ENCODE measurements around the gene MBD2.
"Not testable (repeated sequence)": the region's sequence is repeated elsewhere in the genome, so short reads cannot be mapped to it uniquely, and the experiment has no call there.

Gene MBD2

DNA sequence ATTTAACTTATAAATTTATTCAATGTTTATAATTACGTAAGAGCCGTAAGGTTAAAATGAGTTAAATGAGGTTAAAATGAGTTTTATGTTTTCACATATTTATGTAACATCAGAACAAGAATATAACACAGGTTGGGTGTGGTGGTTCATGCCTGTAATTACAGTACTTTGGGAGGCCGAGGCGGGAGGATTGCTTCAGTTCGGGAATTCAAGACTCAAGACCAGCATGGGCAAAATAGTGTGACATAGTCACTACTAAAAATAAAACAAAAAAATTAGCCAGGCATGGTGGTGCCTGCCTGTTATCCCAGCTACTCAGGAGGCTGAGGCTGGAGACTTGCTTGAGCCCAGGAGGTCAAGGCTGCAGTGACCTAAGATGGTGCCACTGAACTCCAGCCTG is 9.3 kb upstream of the MBD2 start:
- no peak for DNase-seq

DNA sequence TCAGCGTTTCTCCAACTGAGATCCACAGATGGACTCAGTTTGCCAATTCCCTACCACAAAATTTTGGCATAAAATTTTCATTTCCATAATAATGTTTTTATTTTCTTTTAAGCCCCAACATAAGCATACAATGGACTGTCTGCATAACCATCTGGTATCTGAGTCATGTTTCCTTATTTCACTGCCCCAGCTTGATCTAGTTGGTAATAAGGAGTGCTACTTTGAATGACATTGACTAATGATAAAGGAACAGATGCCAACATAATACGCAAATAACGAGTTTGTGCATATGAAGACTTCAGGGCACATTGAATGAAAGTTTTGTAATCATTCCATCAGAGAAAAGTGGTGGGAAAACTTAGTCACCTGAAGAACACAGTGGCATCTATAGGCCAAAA is 8.8 kb upstream of the MBD2 start:
- DNase-seq, result no peak

DNA sequence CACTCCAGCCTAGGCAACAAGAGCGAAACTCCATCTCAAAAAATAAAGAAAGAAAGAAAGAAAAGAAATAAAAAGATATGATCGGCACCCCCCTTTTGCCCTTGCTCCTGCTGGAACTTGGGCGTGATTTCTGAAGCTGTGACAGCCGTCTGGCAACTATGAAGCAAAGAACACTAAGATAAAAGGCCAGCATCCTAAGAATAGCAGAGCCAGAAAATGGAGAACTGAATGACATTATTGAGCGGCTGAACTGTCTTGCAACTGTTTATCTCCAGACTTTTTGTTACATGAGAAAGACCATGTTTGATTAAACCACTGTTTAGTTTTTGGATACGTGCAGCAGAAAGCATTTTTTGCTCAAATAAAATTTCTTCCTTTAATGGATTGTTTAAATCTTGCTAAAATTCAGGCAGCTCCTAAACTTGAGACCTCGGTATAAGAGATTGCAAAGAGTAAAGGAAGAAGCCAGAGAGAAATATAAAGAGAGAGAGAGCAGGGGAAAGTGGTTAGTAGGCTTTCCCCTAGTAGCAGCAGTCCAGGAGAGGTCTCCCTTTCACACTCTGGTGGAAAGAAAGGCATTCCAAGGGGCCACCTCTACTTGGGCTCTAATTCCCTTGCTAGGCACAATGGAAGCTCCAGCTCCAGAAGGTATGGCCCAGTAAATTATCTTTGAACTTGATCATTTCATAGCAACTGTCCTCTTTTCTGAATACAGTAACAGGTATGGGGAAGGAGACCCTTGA is 8.2 kb upstream of the MBD2 start:
- DNase-seq, result no peak

DNA sequence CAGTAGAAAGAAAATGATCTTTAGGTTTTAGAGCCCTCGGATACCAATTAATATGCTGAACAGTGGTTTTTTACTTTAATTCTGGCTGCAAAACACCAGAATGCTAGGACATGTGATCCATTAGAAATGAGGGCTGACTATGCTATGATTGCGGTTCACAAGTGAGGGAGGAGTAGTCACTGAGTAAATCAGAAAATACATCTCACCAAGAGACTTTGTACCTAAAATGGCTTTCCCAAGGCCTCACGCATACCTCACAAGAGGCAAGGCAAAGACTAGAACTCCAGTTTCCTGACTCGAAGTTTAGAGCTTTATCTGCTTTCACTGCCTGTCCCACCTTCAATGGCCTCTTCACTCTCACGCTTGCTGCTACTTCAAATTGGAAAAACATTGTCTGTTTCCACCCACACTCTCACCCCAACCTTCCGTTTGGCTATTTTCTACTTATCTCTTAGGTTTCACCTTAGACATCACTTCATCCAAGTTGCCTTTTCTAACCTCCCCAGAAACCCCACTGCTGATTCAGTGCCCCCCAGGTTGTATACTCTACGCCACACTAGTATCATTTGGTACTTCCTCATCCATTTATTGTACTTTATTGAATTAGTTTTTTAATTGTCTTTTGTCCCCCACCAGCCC is 5.1 kb upstream of the MBD2 start:
- DNase-seq, result no peak

DNA sequence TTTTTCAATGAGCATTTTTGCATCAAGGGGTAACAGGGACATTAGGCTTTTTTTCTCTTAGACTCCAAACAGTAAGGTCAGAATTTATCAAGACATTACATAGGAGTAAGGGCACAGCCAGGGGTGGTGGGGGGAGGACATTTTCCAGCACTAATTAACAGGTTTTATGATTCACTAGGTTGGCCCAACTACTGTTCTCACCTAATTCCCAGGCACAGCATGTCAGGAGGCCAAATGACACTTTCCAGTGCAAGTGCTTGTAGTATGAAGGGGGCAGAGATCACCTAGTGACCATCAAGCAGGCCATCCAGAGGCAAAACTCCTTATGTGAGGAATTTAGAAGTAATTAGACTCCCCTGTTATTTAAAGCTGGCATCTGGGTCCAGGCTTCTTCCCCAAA is 3.9 kb upstream of the MBD2 start:
- DNase-seq, result no peak

DNA sequence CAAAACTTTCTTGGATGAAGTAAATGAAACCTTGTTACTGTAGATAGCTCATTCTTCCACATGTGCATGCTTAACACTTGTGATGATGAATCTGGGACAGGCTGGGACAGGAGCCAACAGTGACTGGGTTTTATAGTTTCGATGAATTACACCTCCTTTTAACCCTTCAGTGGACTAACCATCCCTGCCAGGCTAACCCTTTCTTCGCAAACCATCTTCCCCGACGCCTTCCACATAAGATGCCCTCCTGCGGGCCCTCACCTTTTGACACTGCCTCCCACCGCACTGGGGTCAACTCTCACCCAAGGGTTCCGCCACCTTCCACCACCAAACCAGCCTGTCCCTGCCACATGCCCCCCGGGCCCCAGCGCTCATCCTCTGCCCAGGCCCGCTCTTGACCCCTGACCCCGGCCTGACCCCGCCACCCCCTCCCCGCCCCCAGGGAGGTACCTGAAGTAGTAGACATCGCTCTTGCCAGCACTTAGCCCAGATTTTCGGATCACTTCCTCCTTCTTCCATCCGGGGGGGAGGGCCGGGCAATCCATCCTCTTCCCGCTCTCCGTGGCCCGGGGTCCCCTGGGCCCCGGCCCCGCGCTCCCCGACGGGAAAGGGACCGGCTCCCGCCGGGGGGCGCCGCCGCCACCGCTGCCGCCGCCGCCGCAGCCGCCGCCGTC is 764 bp downstream of the MBD2 start:
- DNase-seq, result peak; percentile 31

DNA sequence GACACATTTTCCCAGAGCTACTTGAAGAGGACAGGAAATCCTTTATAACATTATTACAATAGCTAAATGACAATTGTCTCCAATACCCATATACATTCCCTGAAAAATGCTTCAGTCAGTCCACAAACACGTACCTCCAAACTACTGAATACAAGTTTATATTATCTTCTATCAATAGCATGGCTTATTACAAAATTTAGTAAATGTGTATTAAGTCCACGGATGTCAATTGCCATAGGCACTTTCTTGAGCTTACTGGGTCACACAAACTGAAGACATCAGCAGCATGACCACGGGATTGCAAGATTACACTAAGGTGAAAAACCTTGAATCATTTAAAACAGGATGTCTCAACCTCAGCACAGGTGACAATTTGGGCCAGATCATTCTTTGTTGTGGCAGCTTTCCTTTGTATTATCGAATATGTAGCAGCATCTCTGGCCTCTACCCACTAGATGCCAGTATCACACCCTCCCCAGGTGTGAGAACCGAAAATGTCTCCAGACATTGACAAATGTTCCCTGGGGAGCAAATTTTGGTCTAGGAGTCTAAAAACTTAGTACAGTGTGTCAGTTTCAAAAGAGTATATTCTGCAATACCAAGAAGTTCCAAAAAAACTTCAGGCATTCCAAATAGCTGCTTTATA is 1.4 kb downstream of the MBD2 start:
- DNase-seq, result peak; percentile 23

DNA sequence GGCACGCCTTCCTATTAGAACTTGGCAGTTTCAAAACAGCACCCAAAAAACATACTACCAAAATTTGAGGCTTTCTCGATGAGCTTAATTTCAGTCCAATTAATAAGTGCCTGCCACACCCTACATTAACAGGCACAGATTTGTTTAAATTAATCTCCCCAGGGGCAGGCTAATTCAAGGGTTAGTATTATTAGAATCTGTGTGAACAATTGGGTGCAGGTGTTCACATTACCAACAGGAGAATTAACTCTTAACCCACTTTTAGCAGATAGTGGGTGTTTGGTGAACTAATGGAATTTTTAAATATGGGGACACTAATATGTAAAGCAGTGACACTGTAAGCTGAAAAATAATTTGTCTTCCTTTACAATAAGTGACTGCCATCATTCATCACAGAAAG is 4.1 kb downstream of the MBD2 start:
- no peak for DNase-seq

DNA sequence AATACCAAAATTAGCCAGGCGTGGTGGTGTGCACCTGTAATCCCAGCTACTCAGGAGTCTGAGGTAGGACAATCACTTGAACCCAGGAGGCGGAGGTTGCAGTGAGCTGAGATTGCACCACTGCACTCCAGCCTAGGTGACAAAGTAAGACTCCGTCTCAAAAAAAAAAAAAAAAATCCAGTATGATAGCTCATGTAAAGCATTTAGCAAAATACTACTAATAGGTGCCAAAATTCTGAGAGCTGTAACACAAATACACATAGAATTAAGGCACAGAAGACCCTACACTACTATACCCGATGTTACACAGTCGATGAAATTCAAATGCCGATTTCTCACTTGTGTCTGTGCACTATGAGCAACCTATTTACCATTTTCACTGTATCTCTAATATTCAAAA is 5.7 kb downstream of the MBD2 start:
- not testable (repeated sequence) for DNase-seq

DNA sequence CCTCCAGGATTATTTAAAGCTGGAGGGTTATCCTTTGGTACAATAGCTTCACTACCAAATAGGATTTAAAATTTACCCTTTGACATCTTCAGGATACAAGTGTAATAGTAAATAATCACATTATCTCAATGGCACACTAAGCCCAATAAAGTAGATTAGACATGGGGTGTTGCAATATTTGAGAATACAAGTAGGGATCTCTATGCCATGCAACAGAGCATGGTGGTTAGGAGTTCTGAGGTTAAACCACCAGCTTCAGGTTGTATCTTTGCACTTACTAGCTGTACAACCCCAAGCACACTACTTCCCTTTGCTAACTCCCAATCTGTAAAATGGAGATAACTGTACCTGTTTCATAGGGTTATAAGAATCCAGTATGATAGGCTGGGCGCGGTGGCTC is 6.2 kb downstream of the MBD2 start:
- DNase-seq, result no peak

DNA sequence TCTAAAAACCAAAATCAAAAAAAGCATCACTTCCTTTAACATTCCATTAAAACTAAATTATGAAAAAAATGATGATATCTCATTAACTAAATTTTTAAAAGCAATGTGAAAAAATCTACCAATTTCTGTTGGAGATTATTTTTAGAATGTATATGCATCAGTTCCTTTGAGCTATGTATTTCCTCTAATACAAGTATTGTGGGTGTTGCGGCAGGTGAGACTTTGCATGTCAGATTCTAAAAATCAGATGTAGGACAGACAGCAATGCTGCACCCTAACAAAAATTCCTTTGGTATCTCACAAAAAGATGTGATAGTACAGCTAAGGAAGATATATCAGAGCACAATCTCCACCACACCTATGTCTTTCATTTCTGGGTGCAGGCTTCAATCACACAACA is 6.8 kb downstream of the MBD2 start:
- DNase-seq, result no peak

DNA sequence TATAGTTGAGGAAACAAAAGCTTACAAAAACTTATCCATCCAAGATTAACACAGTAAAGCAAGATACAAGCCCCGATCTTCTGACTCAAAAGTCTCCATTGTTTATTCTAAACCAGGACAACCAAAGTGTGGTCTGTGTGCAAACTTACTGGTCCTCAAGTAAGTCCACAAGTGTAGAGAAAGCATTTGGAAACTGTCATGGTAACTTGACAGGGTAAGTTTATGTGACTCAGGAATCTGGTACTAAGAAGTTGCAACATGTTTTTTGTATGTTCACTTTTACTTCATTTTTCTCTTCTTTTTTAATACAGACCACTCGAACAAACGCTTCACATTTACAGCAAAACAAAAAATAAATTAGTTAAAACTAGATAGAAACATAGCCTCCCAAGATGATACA is 9.4 kb downstream of the MBD2 start:
- no peak for DNase-seq

DNA sequence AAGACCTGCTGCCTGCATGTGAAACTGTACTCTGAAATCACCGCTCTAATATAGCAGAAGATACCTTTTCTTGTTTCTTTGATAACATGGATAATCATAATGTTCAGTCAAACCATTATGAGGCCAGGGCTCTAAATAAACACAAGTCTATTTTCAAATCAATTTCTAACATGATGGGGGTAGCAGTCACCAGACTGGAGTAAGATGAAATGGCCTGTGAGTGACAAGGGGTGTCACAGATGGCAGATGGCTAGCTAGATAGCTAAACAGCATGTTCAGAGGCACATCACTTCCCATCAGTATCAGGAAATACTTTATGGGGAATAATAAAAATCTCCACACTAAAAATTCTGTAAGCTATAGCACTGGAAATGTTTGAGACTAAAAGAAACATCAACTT is 14.0 kb downstream of the MBD2 start:
- peak; percentile 16 for DNase-seq

DNA sequence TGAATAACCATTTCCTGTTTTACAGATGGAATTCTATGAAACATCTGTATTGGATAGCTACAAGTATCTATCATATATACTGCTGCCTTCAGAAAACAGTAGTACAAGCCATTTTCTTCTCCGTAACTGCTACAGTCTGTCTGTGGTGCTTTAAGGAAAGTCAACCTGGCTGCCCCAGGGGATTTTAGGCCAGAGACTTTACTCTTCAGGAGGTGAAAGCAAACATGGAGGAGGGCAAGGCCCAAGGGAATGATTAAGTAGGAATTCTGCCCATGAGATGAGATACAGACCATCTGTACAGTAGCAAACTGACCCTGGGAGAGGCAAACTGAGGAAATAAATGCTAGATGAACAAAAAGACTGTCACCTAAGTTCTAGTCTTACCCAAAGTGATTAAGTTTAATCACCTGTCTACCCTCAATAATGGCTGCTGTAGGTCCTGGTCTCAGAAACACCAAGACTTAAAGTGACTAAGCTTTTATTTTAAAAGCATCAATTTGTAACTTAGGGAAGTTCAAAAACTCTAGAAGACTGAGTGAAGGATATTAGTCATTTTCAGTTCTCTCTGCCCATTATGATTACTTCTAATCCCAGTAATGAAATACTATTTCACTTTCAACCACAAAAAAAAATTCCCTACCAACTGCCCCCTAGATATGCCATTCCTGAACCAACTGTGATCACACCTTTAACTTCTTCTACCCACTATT is 14.8 kb downstream of the MBD2 start:
- no peak for DNase-seq

DNA sequence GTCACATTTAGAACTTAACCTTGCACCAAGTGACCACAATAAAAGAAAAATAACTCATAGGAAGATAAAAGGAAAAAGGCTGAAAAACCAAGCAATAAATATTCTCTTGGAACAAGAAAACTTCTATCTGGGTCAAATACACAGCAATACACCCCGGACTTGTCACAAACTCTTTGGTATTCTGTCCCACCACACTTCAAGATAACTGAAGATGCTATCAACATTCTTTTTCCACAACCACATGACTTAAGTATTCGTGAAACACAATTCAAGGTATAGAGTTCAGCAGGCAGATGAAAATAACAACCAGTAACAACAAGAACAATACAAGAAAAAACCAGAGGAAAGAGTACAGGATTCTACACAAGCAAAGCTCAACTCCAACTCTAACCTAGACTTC is 18.0 kb downstream of the MBD2 start:
- no peak for DNase-seq

DNA sequence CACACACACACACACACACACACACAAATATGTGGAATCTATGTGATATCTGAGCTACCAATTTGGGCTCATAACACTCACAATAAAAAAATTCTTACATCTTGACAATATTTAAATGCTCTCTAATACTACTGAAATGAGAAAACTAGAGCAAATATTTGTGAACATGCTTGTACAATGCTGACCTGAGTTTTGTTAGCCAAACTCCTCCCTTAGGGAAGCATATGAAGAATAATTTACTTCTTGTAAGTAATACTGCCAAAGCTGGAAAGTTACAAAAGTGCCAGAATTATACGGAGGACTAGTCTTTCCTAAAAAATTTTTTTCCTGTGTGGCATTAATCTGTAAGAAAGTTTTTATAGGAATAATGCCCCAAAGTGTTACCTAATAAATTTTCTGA is 18.5 kb downstream of the MBD2 start:
- DNase-seq, result no peak

DNA sequence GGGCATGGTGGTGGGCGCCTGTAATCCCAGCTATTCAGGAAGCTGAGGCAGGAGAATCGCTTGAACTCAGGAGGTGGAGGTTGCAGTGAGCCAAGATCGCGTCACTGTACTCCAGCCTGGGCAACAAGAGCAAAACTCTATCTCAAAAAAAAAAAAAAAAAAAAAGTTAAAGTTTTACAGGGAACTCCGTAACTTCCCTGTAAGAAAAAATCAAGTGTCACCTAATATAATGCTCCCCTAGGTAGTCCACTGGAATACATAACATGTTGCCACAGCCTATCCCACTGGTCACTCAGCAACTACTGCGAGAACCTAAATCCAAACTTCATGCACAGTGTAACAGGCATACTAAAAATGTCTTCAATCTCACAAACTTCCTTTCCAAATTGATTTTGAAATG is 19.0 kb downstream of the MBD2 start:
- not testable (repeated sequence) for DNase-seq

DNA sequence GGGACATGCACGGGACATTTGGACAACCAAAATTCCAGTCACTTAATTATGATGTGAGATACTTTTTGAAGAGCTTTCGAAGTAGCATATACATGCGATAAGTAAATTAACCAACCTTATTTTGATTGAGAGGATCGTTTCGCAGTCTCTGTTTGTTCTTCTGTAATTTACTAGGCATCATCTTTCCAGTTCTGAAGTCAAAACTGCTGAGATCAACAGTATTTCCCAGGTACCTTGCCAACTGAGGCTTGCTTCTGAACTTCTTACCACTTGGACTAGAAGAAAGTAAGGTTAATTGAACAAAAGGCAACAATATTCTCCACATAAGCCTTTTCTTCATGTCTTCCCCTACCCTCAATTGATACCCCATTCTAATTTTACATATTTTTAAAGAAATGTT is 19.6 kb downstream of the MBD2 start:
- DNase-seq, result no peak

DNA sequence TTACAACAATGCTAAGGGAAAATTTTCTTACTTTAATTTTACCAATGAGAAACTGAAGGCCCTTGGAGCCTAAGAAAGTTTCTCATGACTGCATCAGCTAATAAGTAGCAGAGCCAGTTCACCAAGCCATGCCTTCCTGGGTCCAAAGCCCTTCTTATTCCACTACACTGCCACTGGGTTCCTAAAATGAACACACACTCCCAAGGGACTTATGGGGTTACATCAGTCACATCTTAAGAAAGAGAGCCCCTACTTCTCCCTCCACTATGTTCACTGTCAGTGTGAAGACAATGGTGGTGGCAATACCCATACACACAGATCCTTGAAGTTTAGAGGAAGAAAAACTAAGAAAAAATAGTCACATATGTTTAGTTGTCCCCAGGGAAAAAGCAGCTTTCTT is 20.6 kb downstream of the MBD2 start:
- no peak for DNase-seq

DNA sequence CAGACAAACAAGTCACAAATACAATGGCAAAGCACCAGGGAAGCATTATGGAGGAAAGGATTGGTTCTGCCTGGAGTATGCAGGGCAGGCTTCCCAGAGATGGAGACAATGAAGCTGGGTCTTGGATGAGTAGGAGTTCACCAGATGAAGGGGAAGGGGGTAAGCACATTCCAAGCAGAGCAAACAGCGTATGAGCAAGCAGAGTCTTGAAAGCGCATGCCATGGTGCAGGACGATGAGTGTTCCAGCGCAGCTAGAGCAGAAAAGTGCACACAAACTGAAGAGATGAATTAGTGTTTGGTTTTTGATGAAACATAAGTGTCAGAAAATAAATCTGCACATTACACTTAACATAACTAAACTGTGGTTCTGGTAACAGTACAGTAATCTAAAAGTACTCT is 21.6 kb downstream of the MBD2 start:
- no peak for DNase-seq

DNA sequence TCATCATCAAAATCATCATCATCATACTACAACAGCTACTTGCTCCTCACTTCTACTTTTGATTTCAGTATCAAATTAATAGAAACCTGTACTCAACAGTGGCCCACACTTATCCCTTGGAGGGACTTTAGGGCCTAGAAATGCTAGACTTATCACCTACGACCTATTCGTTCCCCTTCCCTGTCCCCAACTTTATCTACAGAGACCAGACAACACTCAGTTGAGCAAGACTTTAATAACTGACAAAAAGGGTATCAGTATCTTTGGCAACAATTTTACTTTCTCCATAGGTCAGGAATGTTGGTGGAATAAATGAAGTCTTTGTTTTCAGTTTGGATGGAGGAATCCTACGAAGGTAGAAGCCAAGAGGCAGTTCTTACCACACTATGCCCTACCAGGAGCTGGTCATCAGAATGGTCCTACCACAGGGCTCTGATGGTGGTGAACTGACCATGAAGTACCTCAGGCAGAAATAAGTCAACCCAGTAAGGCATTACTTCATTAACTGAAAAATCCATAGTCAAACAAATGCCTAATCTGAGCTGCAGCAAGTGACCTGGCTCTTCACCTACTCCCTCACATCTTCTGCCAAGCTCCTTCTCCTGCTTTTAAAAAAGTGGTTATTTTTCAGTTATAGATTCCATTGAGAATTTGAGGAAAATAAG is 26.6 kb downstream of the MBD2 start:
- DNase-seq, result no peak

DNA sequence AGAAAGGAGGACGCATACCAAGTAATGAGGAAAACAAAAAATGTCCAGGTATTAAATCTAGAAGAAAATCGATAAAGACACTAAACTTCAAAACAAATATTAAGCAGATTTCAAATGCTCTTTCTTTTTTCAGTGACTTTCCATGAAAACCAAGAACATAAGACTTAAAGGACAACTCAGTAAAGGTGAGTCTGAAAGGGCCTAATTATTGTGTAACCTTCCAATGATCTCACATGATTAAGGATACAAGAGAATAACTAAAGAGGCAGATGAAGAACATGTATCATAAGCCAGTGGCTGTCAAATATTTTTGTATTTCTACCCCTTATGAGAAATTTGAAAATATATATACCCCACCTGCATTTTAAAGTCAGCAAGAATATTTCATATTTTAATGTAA is 30.7 kb downstream of the MBD2 start:
- DNase-seq, result no peak

DNA sequence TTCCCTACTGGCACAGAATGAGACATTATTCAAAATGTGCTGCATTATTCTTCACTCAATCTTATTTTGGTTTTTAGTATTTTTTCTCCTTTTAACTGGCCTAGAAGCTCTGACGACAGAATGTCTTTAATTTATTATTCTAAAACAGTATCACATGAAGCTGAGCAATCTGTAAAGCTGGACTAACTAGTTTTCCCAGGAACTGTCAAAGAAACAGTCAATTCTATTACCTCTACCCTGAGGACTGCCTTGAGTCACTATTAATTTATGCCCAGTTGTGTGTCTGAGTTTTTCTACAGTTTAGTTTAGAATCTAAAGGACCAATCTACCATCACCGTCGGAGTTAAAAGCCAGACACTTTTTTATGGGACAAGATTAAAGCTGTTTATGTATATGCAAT is 31.6 kb downstream of the MBD2 start:
- DNase-seq, result no peak

Measured in retina (tissue), 1 donor.